H9 (cell line): Measurements from ENCODE around the gene OR51F1. TPM values are rescaled to one million over a fixed set of nuclear protein-coding genes. Genes with fewer than 3 reads are reported as not detected.

ENCODE experiments used
- DNase-seq: peaks from one replicate; pipeline ENCODE4 v3.0.0-alpha.2; 2017
- H2AFZ ChIP-seq: one replicate; pipeline ENCODE4 v1.6.1; 2013; ENCODE audit warnings: mild to moderate bottlenecking, low read length, control low read depth, moderate library complexity
- H2AK5ac ChIP-seq: 2 replicates; pipeline ENCODE4 v1.6.1; 2013; ENCODE audit warnings: low read length, control low read depth, mixed read lengths; ENCODE audit not compliant: insufficient read length
- H2BK120ac ChIP-seq: one replicate; pipeline ENCODE4 v1.6.1; 2013; ENCODE audit warnings: low read depth, mild to moderate bottlenecking, low read length, control low read depth, inconsistent platforms; ENCODE audit not compliant: poor library complexity, severe bottlenecking
- H2BK12ac ChIP-seq: 2 replicates; pipeline ENCODE4 v1.6.1; 2013; ENCODE audit warnings: low read length, control low read depth, mixed read lengths, low read depth; ENCODE audit not compliant: insufficient read length
- H2BK15ac ChIP-seq: 2 replicates; pipeline ENCODE4 v1.6.1; 2013; ENCODE audit warnings: low read depth, low read length, control low read depth
- H2BK20ac ChIP-seq: one replicate; pipeline ENCODE4 v1.6.1; 2013; ENCODE audit warnings: low read depth, mild to moderate bottlenecking, low read length, control low read depth, inconsistent platforms; ENCODE audit not compliant: poor library complexity, severe bottlenecking
- H2BK5ac ChIP-seq: 2 replicates; pipeline ENCODE4 v1.6.1; 2013; ENCODE audit warnings: low read length, control low read depth, mixed read lengths; ENCODE audit not compliant: insufficient read length
- H3K14ac ChIP-seq: 2 replicates; pipeline ENCODE4 v1.6.1; 2013; ENCODE audit warnings: low read length, control low read depth; ENCODE audit not compliant: insufficient read depth
- H3K18ac ChIP-seq: 2 replicates; pipeline ENCODE4 v1.6.1; 2013; ENCODE audit warnings: low read depth, mild to moderate bottlenecking, mixed read lengths, low read length, control low read depth; ENCODE audit not compliant: insufficient read length
- H3K23ac ChIP-seq: 2 replicates; pipeline ENCODE4 v1.6.1; 2013; ENCODE audit warnings: low read length, control low read depth, mixed read lengths, low read depth; ENCODE audit not compliant: insufficient read length
- H3K23me2 ChIP-seq: 2 replicates; pipeline ENCODE4 v1.6.1; 2013; ENCODE audit warnings: low read depth, mild to moderate bottlenecking, mixed read lengths, low read length, control low read depth; ENCODE audit not compliant: insufficient read length, poor library complexity, severe bottlenecking
- H3K27ac ChIP-seq: 2 replicates; pipeline ENCODE4 v1.5.1; 2013; ENCODE audit warnings: low read length, control low read depth, mixed read lengths, low read depth; ENCODE audit not compliant: insufficient read length
- H3K27me3 ChIP-seq: 2 replicates; pipeline ENCODE4 v1.6.1; 2013; ENCODE audit warnings: low read length, control low read depth, inconsistent platforms; ENCODE audit not compliant: insufficient read depth
- H3K4ac ChIP-seq: 2 replicates; pipeline ENCODE4 v1.6.1; 2013; ENCODE audit warnings: low read depth, mild to moderate bottlenecking, control low read depth, inconsistent platforms, low read length, moderate library complexity
- H3K4me1 ChIP-seq: 2 replicates; pipeline ENCODE4 v1.6.1; 2013; ENCODE audit warnings: low read length, control low read depth, inconsistent platforms; ENCODE audit not compliant: insufficient read depth
- H3K4me2 ChIP-seq: 2 replicates; pipeline ENCODE4 v1.6.1; 2013; ENCODE audit warnings: low read length, control low read depth, mixed read lengths; ENCODE audit not compliant: insufficient read length, insufficient read depth
- H3K56ac ChIP-seq: 2 replicates; pipeline ENCODE4 v1.6.1; 2013; ENCODE audit warnings: low read depth, mild to moderate bottlenecking, mixed read lengths, low read length, control low read depth; ENCODE audit not compliant: insufficient read length
- H3K79me1 ChIP-seq: 2 replicates; pipeline ENCODE4 v1.6.1; 2013; ENCODE audit warnings: low read depth, mild to moderate bottlenecking, moderate library complexity, low read length, control low read depth, inconsistent platforms; ENCODE audit not compliant: insufficient read depth, poor library complexity, severe bottlenecking
- H3K79me2 ChIP-seq: 2 replicates; pipeline ENCODE4 v1.6.1; 2013; ENCODE audit warnings: low read length, control low read depth, inconsistent platforms; ENCODE audit not compliant: insufficient read depth
- H3K9ac ChIP-seq: 2 replicates; pipeline ENCODE4 v1.6.1; 2013; ENCODE audit warnings: low read length, control low read depth, mixed read lengths; ENCODE audit not compliant: insufficient read length; ENCODE audit errors: extremely low read depth
- H3K9me3 ChIP-seq: one replicate; pipeline ENCODE4 v1.6.1; 2013; ENCODE audit warnings: low read depth, low read length, inconsistent platforms; ENCODE audit not compliant: control insufficient read depth
- H3T11ph ChIP-seq: one replicate; pipeline ENCODE4 v1.6.1; 2013; ENCODE audit warnings: mild to moderate bottlenecking, low read length, control low read depth, inconsistent platforms
- H4K20me1 ChIP-seq: one replicate; pipeline ENCODE4 v1.6.1; 2013; ENCODE audit not compliant: control insufficient read depth, insufficient read length, insufficient read depth
- H4K5ac ChIP-seq: 2 replicates; pipeline ENCODE4 v1.6.1; 2013; ENCODE audit warnings: low read depth, mild to moderate bottlenecking, mixed read lengths, low read length, control low read depth; ENCODE audit not compliant: insufficient read length
- H4K8ac ChIP-seq: replicated peaks from 2 replicates; pipeline ENCODE4 v1.6.1; 2013; ENCODE audit warnings: low read length, control low read depth, mixed read lengths, low read depth; ENCODE audit not compliant: insufficient read length
- H4K91ac ChIP-seq: 2 replicates; pipeline ENCODE4 v1.6.1; 2013; ENCODE audit warnings: low read depth, mild to moderate bottlenecking, moderate library complexity, mixed read lengths, low read length, control low read depth; ENCODE audit not compliant: insufficient read length
- H3K27ac Mint-ChIP-seq, 3 experiments: 2 replicates in 2 of 3; 3 replicates in 1 of 3; pipeline ENCODE4 v1.8.0; 2020 to 2021; ENCODE audit warnings: mixed read lengths in 3 of 3, mild to moderate bottlenecking in 1 of 3, moderate library complexity in 1 of 3
- H3K27me3 Mint-ChIP-seq: 2 replicates; pipeline ENCODE4 v1.8.0; 2021; ENCODE audit warnings: low read depth, mild to moderate bottlenecking, moderate library complexity, mixed read lengths
- H3K36me3 Mint-ChIP-seq, 3 experiments: 2 replicates in 2 of 3; 3 replicates in 1 of 3; pipeline ENCODE4 v1.8.0; 2020 to 2021; ENCODE audit warnings: low read depth in 3 of 3, mixed read lengths in 3 of 3; ENCODE audit not compliant: insufficient read depth in 1 of 3
- H3K4me1 Mint-ChIP-seq, 2 experiments: 2 replicates each; pipeline ENCODE4 v1.8.0; 2020; ENCODE audit warnings: mixed read lengths in 2 of 2
- H3K4me3 Mint-ChIP-seq, 2 experiments: 2 replicates in 1 of 2; 3 replicates in 1 of 2; pipeline ENCODE4 v1.8.0; 2020 to 2021; ENCODE audit warnings: mild to moderate bottlenecking in 2 of 2, mixed read lengths in 2 of 2, moderate library complexity in 1 of 2
- H3K9me3 Mint-ChIP-seq, 2 experiments: 2 replicates in 1 of 2; 3 replicates in 1 of 2; pipeline ENCODE4 v1.8.0; 2020; ENCODE audit warnings: mild to moderate bottlenecking in 2 of 2, mixed read lengths in 2 of 2, moderate library complexity in 1 of 2
- WGBS: extraction: QIAGEN DNeasy Blood & Tissue Kit; methylation state at CpG from one replicate; pipeline ENCODE4 v1.1.7; 2013; ENCODE audit warnings: missing lambda C conversion rate, low lambda C conversion rate, mixed read lengths; ENCODE audit not compliant: insufficient read length; ENCODE audit errors: extremely low coverage; 5-methylcytosine and 5-hydroxymethylcytosine counted together
- total RNA-seq: library from RNA; stranded (reverse); gene quantifications from 2 replicates; pipeline ENCODE4 v1.2.1, GENCODE V29; 2021
- TF ChIP-seq, protein P1 (sequence below): fragments of 200-600 bp; sonication (generic); conservative IDR thresholded peaks from 3 replicates; pipeline ENCODE4 v1.8.0; 2021; ENCODE audit warnings: antibody characterized with exemption, mild to moderate bottlenecking

OR51F1 gene
- total RNA-seq, 1 experiment from 2014 or later: not detected

DNA sequence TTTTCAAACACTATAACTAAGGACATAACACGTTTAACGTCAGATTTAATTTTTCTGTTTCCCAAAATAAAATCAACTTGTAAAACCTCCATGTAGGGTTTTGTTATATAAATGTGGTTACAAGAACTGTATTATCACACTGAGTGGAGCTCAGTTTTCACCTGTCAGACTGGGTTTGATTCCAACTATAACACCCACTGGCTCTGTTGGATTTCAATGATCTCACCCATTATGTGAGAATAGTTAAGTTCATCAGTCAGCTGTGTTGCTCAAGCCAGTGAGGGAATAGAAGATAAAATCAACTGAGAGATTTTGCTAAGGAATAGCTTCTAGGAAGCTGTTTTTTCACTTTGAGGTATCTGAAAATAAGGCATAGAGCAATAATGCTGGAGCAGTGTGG, 39.5 kb upstream of the OR51F1 start:
- Histone ChIP-seq H2BK20ac (no peak overlapping the region), H3K4me1 (no peaks in the 10 kb centered on the region), H4K8ac (no peak overlapping the region), H3K23me2 (no peaks in the 10 kb centered on the region), H2AFZ (no peak overlapping the region), H3K27me3 (no peaks in the 10 kb centered on the region), H3K79me2 (no peaks in the 10 kb centered on the region), H2AK5ac (no peak overlapping the region), H3K14ac (no peak overlapping the region), H3K27ac (no peak overlapping the region), H3T11ph (no peak overlapping the region), H3K9ac (no peak overlapping the region), H2BK12ac (no peak overlapping the region), H3K56ac (no peak overlapping the region), H2BK120ac (no peak overlapping the region), H2BK15ac (no peak overlapping the region), H3K4me2 (no peak overlapping the region), H3K4ac (no peak overlapping the region), H4K91ac (no peak overlapping the region), H3K9me3 (no peaks in the 10 kb centered on the region), H4K5ac (no peak overlapping the region), H4K20me1 (no peaks in the 10 kb centered on the region), H2BK5ac (no peak overlapping the region), H3K18ac (no peak overlapping the region), H3K79me1 (no peaks in the 10 kb centered on the region), H3K23ac (no peak overlapping the region)
- H3K36me3 Mint-ChIP-seq: no peaks in the 10 kb centered on the region
- H3K27ac Mint-ChIP-seq: no peak overlapping the region
- no peak for DNase-seq
- WGBS: no CpG with 5 or more reads among the region's 2 CpGs
- H3K27me3 Mint-ChIP-seq: no peaks in the 10 kb centered on the region
- no peak overlapping the region for H3K4me3 Mint-ChIP-seq
- no peaks in the 10 kb centered on the region for H3K9me3 Mint-ChIP-seq
- TF ChIP-seq, protein P1, sequence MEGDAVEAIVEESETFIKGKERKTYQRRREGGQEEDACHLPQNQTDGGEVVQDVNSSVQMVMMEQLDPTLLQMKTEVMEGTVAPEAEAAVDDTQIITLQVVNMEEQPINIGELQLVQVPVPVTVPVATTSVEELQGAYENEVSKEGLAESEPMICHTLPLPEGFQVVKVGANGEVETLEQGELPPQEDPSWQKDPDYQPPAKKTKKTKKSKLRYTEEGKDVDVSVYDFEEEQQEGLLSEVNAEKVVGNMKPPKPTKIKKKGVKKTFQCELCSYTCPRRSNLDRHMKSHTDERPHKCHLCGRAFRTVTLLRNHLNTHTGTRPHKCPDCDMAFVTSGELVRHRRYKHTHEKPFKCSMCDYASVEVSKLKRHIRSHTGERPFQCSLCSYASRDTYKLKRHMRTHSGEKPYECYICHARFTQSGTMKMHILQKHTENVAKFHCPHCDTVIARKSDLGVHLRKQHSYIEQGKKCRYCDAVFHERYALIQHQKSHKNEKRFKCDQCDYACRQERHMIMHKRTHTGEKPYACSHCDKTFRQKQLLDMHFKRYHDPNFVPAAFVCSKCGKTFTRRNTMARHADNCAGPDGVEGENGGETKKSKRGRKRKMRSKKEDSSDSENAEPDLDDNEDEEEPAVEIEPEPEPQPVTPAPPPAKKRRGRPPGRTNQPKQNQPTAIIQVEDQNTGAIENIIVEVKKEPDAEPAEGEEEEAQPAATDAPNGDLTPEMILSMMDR: no peak
- H3K4me1 Mint-ChIP-seq: peaks cover 5 to 6% of the 10 kb centered on the region in 2 experiments; a peak in 1 of 4 replicates
